H9 (cell line): ENCODE results near the gene FBH1. TPM values are rescaled to one million over a fixed set of nuclear protein-coding genes. Genes with fewer than 3 reads are reported as not detected.

Experiments used
- DNase-seq: peaks from one replicate; pipeline ENCODE4 v3.0.0-alpha.2; 2017
- H2AFZ ChIP-seq: one replicate; pipeline ENCODE4 v1.6.1; 2013; ENCODE audit warnings: mild to moderate bottlenecking, low read length, control low read depth, moderate library complexity
- H2AK5ac ChIP-seq: 2 replicates; pipeline ENCODE4 v1.6.1; 2013; ENCODE audit warnings: low read length, control low read depth, mixed read lengths; ENCODE audit not compliant: insufficient read length
- H2BK120ac ChIP-seq: one replicate; pipeline ENCODE4 v1.6.1; 2013; ENCODE audit warnings: low read depth, mild to moderate bottlenecking, low read length, control low read depth, inconsistent platforms; ENCODE audit not compliant: poor library complexity, severe bottlenecking
- H2BK12ac ChIP-seq: 2 replicates; pipeline ENCODE4 v1.6.1; 2013; ENCODE audit warnings: low read length, control low read depth, mixed read lengths, low read depth; ENCODE audit not compliant: insufficient read length
- H2BK15ac ChIP-seq: 2 replicates; pipeline ENCODE4 v1.6.1; 2013; ENCODE audit warnings: low read depth, low read length, control low read depth
- H2BK20ac ChIP-seq: one replicate; pipeline ENCODE4 v1.6.1; 2013; ENCODE audit warnings: low read depth, mild to moderate bottlenecking, low read length, control low read depth, inconsistent platforms; ENCODE audit not compliant: poor library complexity, severe bottlenecking
- H2BK5ac ChIP-seq: 2 replicates; pipeline ENCODE4 v1.6.1; 2013; ENCODE audit warnings: low read length, control low read depth, mixed read lengths; ENCODE audit not compliant: insufficient read length
- H3K14ac ChIP-seq: 2 replicates; pipeline ENCODE4 v1.6.1; 2013; ENCODE audit warnings: low read length, control low read depth; ENCODE audit not compliant: insufficient read depth
- H3K18ac ChIP-seq: 2 replicates; pipeline ENCODE4 v1.6.1; 2013; ENCODE audit warnings: low read depth, mild to moderate bottlenecking, mixed read lengths, low read length, control low read depth; ENCODE audit not compliant: insufficient read length
- H3K23ac ChIP-seq: 2 replicates; pipeline ENCODE4 v1.6.1; 2013; ENCODE audit warnings: low read length, control low read depth, mixed read lengths, low read depth; ENCODE audit not compliant: insufficient read length
- H3K23me2 ChIP-seq: 2 replicates; pipeline ENCODE4 v1.6.1; 2013; ENCODE audit warnings: low read depth, mild to moderate bottlenecking, mixed read lengths, low read length, control low read depth; ENCODE audit not compliant: insufficient read length, poor library complexity, severe bottlenecking
- H3K27ac ChIP-seq: 2 replicates; pipeline ENCODE4 v1.5.1; 2013; ENCODE audit warnings: low read length, control low read depth, mixed read lengths, low read depth; ENCODE audit not compliant: insufficient read length
- H3K27me3 ChIP-seq: 2 replicates; pipeline ENCODE4 v1.6.1; 2013; ENCODE audit warnings: low read length, control low read depth, inconsistent platforms; ENCODE audit not compliant: insufficient read depth
- H3K4ac ChIP-seq: 2 replicates; pipeline ENCODE4 v1.6.1; 2013; ENCODE audit warnings: low read depth, mild to moderate bottlenecking, control low read depth, inconsistent platforms, low read length, moderate library complexity
- H3K4me1 ChIP-seq: 2 replicates; pipeline ENCODE4 v1.6.1; 2013; ENCODE audit warnings: low read length, control low read depth, inconsistent platforms; ENCODE audit not compliant: insufficient read depth
- H3K4me2 ChIP-seq: 2 replicates; pipeline ENCODE4 v1.6.1; 2013; ENCODE audit warnings: low read length, control low read depth, mixed read lengths; ENCODE audit not compliant: insufficient read length, insufficient read depth
- H3K56ac ChIP-seq: 2 replicates; pipeline ENCODE4 v1.6.1; 2013; ENCODE audit warnings: low read depth, mild to moderate bottlenecking, mixed read lengths, low read length, control low read depth; ENCODE audit not compliant: insufficient read length
- H3K79me1 ChIP-seq: 2 replicates; pipeline ENCODE4 v1.6.1; 2013; ENCODE audit warnings: low read depth, mild to moderate bottlenecking, moderate library complexity, low read length, control low read depth, inconsistent platforms; ENCODE audit not compliant: insufficient read depth, poor library complexity, severe bottlenecking
- H3K79me2 ChIP-seq: 2 replicates; pipeline ENCODE4 v1.6.1; 2013; ENCODE audit warnings: low read length, control low read depth, inconsistent platforms; ENCODE audit not compliant: insufficient read depth
- H3K9ac ChIP-seq: 2 replicates; pipeline ENCODE4 v1.6.1; 2013; ENCODE audit warnings: low read length, control low read depth, mixed read lengths; ENCODE audit not compliant: insufficient read length; ENCODE audit errors: extremely low read depth
- H3K9me3 ChIP-seq: one replicate; pipeline ENCODE4 v1.6.1; 2013; ENCODE audit warnings: low read depth, low read length, inconsistent platforms; ENCODE audit not compliant: control insufficient read depth
- H3T11ph ChIP-seq: one replicate; pipeline ENCODE4 v1.6.1; 2013; ENCODE audit warnings: mild to moderate bottlenecking, low read length, control low read depth, inconsistent platforms
- H4K20me1 ChIP-seq: one replicate; pipeline ENCODE4 v1.6.1; 2013; ENCODE audit not compliant: control insufficient read depth, insufficient read length, insufficient read depth
- H4K5ac ChIP-seq: 2 replicates; pipeline ENCODE4 v1.6.1; 2013; ENCODE audit warnings: low read depth, mild to moderate bottlenecking, mixed read lengths, low read length, control low read depth; ENCODE audit not compliant: insufficient read length
- H4K8ac ChIP-seq: replicated peaks from 2 replicates; pipeline ENCODE4 v1.6.1; 2013; ENCODE audit warnings: low read length, control low read depth, mixed read lengths, low read depth; ENCODE audit not compliant: insufficient read length
- H4K91ac ChIP-seq: 2 replicates; pipeline ENCODE4 v1.6.1; 2013; ENCODE audit warnings: low read depth, mild to moderate bottlenecking, moderate library complexity, mixed read lengths, low read length, control low read depth; ENCODE audit not compliant: insufficient read length
- H3K27ac Mint-ChIP-seq, 3 experiments: 2 replicates in 2 of 3; 3 replicates in 1 of 3; pipeline ENCODE4 v1.8.0; 2020 to 2021; ENCODE audit warnings: mixed read lengths in 3 of 3, mild to moderate bottlenecking in 1 of 3, moderate library complexity in 1 of 3
- H3K27me3 Mint-ChIP-seq: 2 replicates; pipeline ENCODE4 v1.8.0; 2021; ENCODE audit warnings: low read depth, mild to moderate bottlenecking, moderate library complexity, mixed read lengths
- H3K36me3 Mint-ChIP-seq, 3 experiments: 2 replicates in 2 of 3; 3 replicates in 1 of 3; pipeline ENCODE4 v1.8.0; 2020 to 2021; ENCODE audit warnings: low read depth in 3 of 3, mixed read lengths in 3 of 3; ENCODE audit not compliant: insufficient read depth in 1 of 3
- H3K4me1 Mint-ChIP-seq, 2 experiments: 2 replicates each; pipeline ENCODE4 v1.8.0; 2020; ENCODE audit warnings: mixed read lengths in 2 of 2
- H3K4me3 Mint-ChIP-seq, 2 experiments: 2 replicates in 1 of 2; 3 replicates in 1 of 2; pipeline ENCODE4 v1.8.0; 2020 to 2021; ENCODE audit warnings: mild to moderate bottlenecking in 2 of 2, mixed read lengths in 2 of 2, moderate library complexity in 1 of 2
- H3K9me3 Mint-ChIP-seq, 2 experiments: 2 replicates in 1 of 2; 3 replicates in 1 of 2; pipeline ENCODE4 v1.8.0; 2020; ENCODE audit warnings: mild to moderate bottlenecking in 2 of 2, mixed read lengths in 2 of 2, moderate library complexity in 1 of 2
- WGBS: extraction: QIAGEN DNeasy Blood & Tissue Kit; methylation state at CpG from one replicate; pipeline ENCODE4 v1.1.7; 2013; ENCODE audit warnings: missing lambda C conversion rate, low lambda C conversion rate, mixed read lengths; ENCODE audit not compliant: insufficient read length; ENCODE audit errors: extremely low coverage; 5-methylcytosine and 5-hydroxymethylcytosine counted together
- total RNA-seq: library from RNA; stranded (reverse); gene quantifications from 2 replicates; pipeline ENCODE4 v1.2.1, GENCODE V29; 2021
- TF ChIP-seq, protein P1 (sequence below): fragments of 200-600 bp; sonication (generic); conservative IDR thresholded peaks from 3 replicates; pipeline ENCODE4 v1.8.0; 2021; ENCODE audit warnings: antibody characterized with exemption, mild to moderate bottlenecking

The FBH1 gene
- total RNA-seq, 1 experiment from 2014 or later = 52.2 TPM

DNA sequence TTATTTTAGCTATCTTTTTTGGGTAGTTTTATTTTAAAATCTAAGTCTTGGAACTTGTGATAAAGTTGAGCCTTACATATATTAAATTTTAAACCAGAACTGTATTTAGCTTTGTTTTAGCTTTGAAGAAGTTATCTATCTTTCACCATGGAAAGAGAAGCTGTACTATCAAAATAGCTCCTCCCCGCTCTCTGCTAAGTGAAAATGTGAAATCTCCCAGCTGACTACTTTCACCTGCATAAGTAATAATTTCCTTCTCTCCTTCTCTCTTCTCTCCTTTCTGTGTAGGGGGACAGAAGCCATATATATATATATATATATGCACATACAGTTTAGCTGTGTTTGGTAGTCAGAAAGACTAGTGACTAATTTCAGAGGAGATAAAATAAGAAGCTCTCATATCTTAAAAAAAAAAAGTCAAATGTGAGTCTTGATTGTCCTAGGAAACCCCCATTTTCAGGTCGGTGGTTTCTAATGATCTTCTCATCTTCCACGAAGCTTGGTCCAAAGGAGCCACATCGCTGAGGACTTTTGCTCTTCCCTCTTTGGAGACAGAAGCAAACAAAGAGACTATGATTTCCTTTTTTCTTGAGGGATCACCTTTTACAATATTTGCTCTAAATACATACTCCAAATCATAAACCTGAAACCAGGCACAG is 46.2 kb upstream of the FBH1 start:
- TF ChIP-seq, protein P1, sequence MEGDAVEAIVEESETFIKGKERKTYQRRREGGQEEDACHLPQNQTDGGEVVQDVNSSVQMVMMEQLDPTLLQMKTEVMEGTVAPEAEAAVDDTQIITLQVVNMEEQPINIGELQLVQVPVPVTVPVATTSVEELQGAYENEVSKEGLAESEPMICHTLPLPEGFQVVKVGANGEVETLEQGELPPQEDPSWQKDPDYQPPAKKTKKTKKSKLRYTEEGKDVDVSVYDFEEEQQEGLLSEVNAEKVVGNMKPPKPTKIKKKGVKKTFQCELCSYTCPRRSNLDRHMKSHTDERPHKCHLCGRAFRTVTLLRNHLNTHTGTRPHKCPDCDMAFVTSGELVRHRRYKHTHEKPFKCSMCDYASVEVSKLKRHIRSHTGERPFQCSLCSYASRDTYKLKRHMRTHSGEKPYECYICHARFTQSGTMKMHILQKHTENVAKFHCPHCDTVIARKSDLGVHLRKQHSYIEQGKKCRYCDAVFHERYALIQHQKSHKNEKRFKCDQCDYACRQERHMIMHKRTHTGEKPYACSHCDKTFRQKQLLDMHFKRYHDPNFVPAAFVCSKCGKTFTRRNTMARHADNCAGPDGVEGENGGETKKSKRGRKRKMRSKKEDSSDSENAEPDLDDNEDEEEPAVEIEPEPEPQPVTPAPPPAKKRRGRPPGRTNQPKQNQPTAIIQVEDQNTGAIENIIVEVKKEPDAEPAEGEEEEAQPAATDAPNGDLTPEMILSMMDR = no peak
- no peaks in the 10 kb centered on the region for H3K27me3 ChIP-seq
- H4K20me1 ChIP-seq = no peaks in the 10 kb centered on the region
- H3K4me1 Mint-ChIP-seq = peaks cover 10 to 11% of the 10 kb centered on the region in 2 experiments; a peak in 3 of 4 replicates
- H3K4ac ChIP-seq = no peak overlapping the region
- H3K56ac ChIP-seq = no peak overlapping the region
- no peak for DNase-seq
- H4K5ac ChIP-seq = no peak overlapping the region
- no peaks in the 10 kb centered on the region for H3K23me2 ChIP-seq
- no peak overlapping the region for H2AK5ac ChIP-seq
- no peaks in the 10 kb centered on the region for H3K79me1 ChIP-seq
- H4K91ac ChIP-seq = no peak overlapping the region
- no peak overlapping the region for H2BK15ac ChIP-seq
- no peak overlapping the region for H2BK12ac ChIP-seq
- H3T11ph ChIP-seq = no peak overlapping the region
- no peaks in the 10 kb centered on the region for H3K4me1 ChIP-seq
- H3K9ac ChIP-seq = no peak overlapping the region
- no peak overlapping the region for H3K4me3 Mint-ChIP-seq
- no peak overlapping the region for H3K27ac Mint-ChIP-seq
- no peaks in the 10 kb centered on the region for H3K79me2 ChIP-seq
- no peak overlapping the region for H2AFZ ChIP-seq
- no peak overlapping the region for H2BK5ac ChIP-seq
- H3K9me3 Mint-ChIP-seq = no peaks in the 10 kb centered on the region
- no peak overlapping the region for H3K14ac ChIP-seq
- no peak overlapping the region for H3K23ac ChIP-seq
- H3K36me3 Mint-ChIP-seq = no peaks in the 10 kb centered on the region
- no peak overlapping the region for H3K27ac ChIP-seq
- no peak overlapping the region for H4K8ac ChIP-seq
- peaks cover 2% of the 10 kb centered on the region for H3K27me3 Mint-ChIP-seq
- no CpG with 5 or more reads among the region's 4 CpGs for WGBS
- no peak overlapping the region for H3K18ac ChIP-seq
- H3K9me3 ChIP-seq = no peaks in the 10 kb centered on the region
- no peak overlapping the region for H3K4me2 ChIP-seq
- H2BK20ac ChIP-seq = no peak overlapping the region
- H2BK120ac ChIP-seq = no peak overlapping the region
